ENCODE data around the gene GGA1.

GGA1 gene

GRCh38 chr22:37633089-37633624 lies 24.5 kb downstream of the GGA1 start:
- Histone ChIP-seq H3K4me1 (ENCODE audit: control insufficient read depth, insufficient read depth, low read length, unreplicated experiment) (peaks cover 27% of the 10 kb centered on the region), H3K4me3 (ENCODE audit: low read depth, low read length) (no peak overlapping the region), H3K27me3 (ENCODE audit: insufficient read depth, low read length) (no peaks in the 10 kb centered on the region), H3K79me2 (ENCODE audit: control insufficient read depth, insufficient read depth, low read length, unreplicated experiment) (no peaks in the 10 kb centered on the region), H2AFZ (ENCODE audit: low read length, unreplicated experiment) (no peak overlapping the region), H3K36me3 (ENCODE audit: insufficient read depth, low read length) (no peaks in the 10 kb centered on the region), H3K27ac (ENCODE audit: low read depth, low read length) (peak overlapping the region; percentile 58)

- H3K79me2 ChIP-seq (ENCODE audit: control insufficient read depth, insufficient read depth, low read length, unreplicated experiment): no peaks in the 10 kb centered on the region
These were observed 25.2 kb downstream of the GGA1 start for GRCh38 chr22:37633625-37634416.

DNA sequence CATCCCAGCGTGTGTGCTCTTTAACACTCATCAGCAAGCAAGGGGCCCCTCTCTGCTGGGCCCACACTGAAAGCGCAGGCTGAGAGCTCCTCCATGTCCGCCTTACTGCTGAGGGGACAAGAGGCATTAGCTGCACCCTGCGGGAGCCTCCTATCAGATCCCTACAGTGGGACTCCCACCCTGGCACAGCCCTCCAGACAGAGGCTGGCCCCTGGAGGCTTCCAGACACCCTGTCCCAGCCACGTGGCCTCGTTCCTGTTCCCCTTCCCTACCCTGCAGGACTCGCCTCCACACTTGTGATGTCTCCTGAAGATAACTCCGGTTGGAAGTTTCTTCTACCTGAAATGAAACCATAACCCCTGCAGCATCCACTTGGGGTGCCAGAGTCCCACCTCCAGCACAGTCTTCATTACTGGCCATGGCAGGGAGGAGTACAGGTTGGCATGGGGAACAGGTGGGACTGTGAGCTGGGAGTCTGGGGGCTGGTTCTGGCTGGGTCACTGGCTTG lies 25.8 kb downstream of the GGA1 start:
- Histone ChIP-seq H3K27ac (ENCODE audit: low read depth, low read length) (peak overlapping the region; percentile 58), H3K4me1 (ENCODE audit: control insufficient read depth, insufficient read depth, low read length, unreplicated experiment) (peaks cover 27% of the 10 kb centered on the region), H3K27me3 (ENCODE audit: insufficient read depth, low read length) (no peaks in the 10 kb centered on the region), H2AFZ (ENCODE audit: low read length, unreplicated experiment) (no peak overlapping the region), H3K79me2 (ENCODE audit: control insufficient read depth, insufficient read depth, low read length, unreplicated experiment) (no peaks in the 10 kb centered on the region), H3K4me3 (ENCODE audit: low read depth, low read length) (0 out of 2 replicates have a peak overlapping the region, but pooled peaks have one; percentile 11), H3K36me3 (ENCODE audit: insufficient read depth, low read length) (no peaks in the 10 kb centered on the region)

More at GRCh38 chr22:37633625-37634416, 25.2 kb downstream of the GGA1 start:
- Histone ChIP-seq H3K4me3 (ENCODE audit: low read depth, low read length) (peak overlapping the region; percentile 11; the same call in 1 of the 2 replicates), H3K36me3 (ENCODE audit: insufficient read depth, low read length) (no peaks in the 10 kb centered on the region), H2AFZ (ENCODE audit: low read length, unreplicated experiment) (no peak overlapping the region), H3K4me1 (ENCODE audit: control insufficient read depth, insufficient read depth, low read length, unreplicated experiment) (peaks cover 27% of the 10 kb centered on the region), H3K27ac (ENCODE audit: low read depth, low read length) (peak overlapping the region; percentile 58), H3K27me3 (ENCODE audit: insufficient read depth, low read length) (no peaks in the 10 kb centered on the region)

DNA sequence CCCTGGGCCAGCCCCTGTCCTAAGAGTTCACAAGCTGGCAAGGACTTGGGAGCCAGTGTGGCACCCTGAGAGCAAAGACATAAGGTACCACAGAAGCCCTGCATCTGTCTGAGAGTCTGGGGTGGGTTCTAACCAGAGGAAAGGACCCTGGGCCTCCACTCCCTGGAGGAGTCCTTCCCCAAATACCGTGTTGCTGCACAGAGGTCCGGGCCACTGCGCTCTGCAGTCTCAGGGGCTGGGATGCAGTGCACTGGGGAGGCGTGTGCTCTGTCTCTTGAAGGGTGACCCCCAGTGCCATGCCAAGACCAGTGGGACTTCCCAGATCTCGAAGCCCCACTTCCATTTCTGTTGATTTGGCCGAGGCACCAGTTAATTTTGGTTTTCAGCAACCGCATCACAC lies 26.5 kb downstream of the GGA1 start:
- Histone ChIP-seq H3K79me2 (ENCODE audit: control insufficient read depth, insufficient read depth, low read length, unreplicated experiment) (no peaks in the 10 kb centered on the region), H2AFZ (ENCODE audit: low read length, unreplicated experiment) (no peak overlapping the region), H3K4me3 (ENCODE audit: low read depth, low read length) (no peak overlapping the region), H3K27ac (ENCODE audit: low read depth, low read length) (no peak overlapping the region), H3K4me1 (ENCODE audit: control insufficient read depth, insufficient read depth, low read length, unreplicated experiment) (peaks cover 27% of the 10 kb centered on the region), H3K36me3 (ENCODE audit: insufficient read depth, low read length) (no peaks in the 10 kb centered on the region), H3K27me3 (ENCODE audit: insufficient read depth, low read length) (no peaks in the 10 kb centered on the region)

DNA sequence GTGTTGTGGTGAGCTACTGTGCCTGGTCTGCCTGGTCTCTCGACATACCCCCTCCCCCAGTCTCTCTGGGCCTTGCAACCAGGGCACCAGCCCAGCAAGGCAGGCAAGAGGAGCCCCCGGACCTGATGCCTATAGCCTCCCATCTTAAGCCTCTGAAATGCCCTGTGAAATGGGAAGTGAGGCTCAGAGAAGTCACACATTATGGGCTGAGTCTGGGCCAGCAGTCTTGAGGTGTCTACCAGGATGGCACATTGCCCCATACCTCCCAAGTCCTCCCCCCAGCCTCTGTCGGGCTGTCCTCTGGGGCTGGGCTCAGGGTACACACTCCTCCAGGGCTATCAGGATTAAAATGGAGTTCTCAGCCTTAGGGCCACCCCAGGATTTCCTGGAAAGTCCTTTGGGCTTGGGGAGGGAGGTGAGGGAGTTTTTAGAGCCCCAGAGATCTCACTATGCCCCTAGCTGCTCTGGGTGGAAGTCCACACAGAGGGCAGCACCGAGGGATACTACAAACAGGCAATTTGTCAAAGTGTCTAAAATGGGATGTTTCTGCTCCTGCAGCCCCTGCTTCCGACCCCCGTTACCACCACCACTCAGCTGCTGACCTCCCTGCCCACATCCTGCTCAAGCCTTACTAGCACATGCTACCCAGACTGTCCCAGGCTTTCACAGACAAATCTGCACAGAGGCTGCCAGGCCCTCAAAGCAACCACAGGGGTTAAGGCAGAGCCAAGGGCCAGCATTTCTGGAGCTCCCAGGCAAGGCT lies 27.7 kb downstream of the GGA1 start:
- H3K36me3 ChIP-seq (ENCODE audit: insufficient read depth, low read length): no peaks in the 10 kb centered on the region
- no peak overlapping the region for H3K4me3 ChIP-seq (ENCODE audit: low read depth, low read length)
- peaks cover 30% of the 10 kb centered on the region for H3K4me1 ChIP-seq (ENCODE audit: control insufficient read depth, insufficient read depth, low read length, unreplicated experiment)
- no peaks in the 10 kb centered on the region for H3K79me2 ChIP-seq (ENCODE audit: control insufficient read depth, insufficient read depth, low read length, unreplicated experiment)
- no peak overlapping the region for H2AFZ ChIP-seq (ENCODE audit: low read length, unreplicated experiment)
- H3K27ac ChIP-seq (ENCODE audit: low read depth, low read length): no peak overlapping the region
- no peaks in the 10 kb centered on the region for H3K27me3 ChIP-seq (ENCODE audit: insufficient read depth, low read length)

GRCh38 chr22:37636949-37637273 lies 28.3 kb downstream of the GGA1 start:
- no peaks in the 10 kb centered on the region for H3K79me2 ChIP-seq (ENCODE audit: control insufficient read depth, insufficient read depth, low read length, unreplicated experiment)
- no peak overlapping the region for H2AFZ ChIP-seq (ENCODE audit: low read length, unreplicated experiment)
- H3K4me1 ChIP-seq (ENCODE audit: control insufficient read depth, insufficient read depth, low read length, unreplicated experiment): peaks cover 30% of the 10 kb centered on the region
- H3K36me3 ChIP-seq (ENCODE audit: insufficient read depth, low read length): no peaks in the 10 kb centered on the region
- no peaks in the 10 kb centered on the region for H3K27me3 ChIP-seq (ENCODE audit: insufficient read depth, low read length)
- H3K27ac ChIP-seq (ENCODE audit: low read depth, low read length): no peak overlapping the region
- H3K4me3 ChIP-seq (ENCODE audit: low read depth, low read length): no peak overlapping the region

DNA sequence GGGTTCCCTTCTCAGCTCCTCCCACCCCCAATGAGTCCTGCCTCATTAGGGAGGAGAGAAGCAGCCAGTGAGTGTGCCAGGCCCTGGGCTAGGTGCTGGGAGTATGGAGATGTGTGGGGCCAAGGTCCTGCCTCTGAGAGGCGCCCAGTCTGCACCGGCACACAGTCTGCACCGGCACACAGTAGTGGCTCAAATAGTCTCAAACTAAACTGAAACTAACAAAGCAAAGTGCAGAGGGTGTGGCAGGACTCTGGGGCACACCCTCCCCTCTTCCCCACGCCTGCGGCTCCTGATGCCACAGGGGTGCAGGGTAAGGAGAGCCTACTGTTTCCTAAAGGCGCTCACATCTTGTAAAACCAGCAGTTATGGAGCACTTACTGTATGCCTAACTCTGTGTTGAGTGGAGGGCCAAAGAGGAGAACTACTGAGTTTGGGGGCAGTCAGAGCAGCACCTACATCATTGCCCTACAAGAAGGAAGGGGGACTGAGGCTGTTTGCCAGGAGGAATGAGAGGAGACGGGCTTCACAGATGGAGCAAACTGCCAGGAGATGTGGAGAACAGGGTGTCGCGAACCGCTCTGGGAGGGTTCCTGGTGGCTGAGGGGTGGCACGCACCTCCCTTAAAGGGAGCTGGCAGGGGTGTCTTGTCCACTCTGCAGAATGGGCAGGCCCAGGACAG lies 29.9 kb downstream of the GGA1 start:
- Histone ChIP-seq H3K27me3 (ENCODE audit: insufficient read depth, low read length) (no peaks in the 10 kb centered on the region), H3K4me3 (ENCODE audit: low read depth, low read length) (no peak overlapping the region), H3K36me3 (ENCODE audit: insufficient read depth, low read length) (no peaks in the 10 kb centered on the region), H3K4me1 (ENCODE audit: control insufficient read depth, insufficient read depth, low read length, unreplicated experiment) (peaks cover 23% of the 10 kb centered on the region), H3K79me2 (ENCODE audit: control insufficient read depth, insufficient read depth, low read length, unreplicated experiment) (no peaks in the 10 kb centered on the region), H3K27ac (ENCODE audit: low read depth, low read length) (no peak overlapping the region), H2AFZ (ENCODE audit: low read length, unreplicated experiment) (no peak overlapping the region)

- Histone ChIP-seq H2AFZ (ENCODE audit: low read length, unreplicated experiment) (peak within 1 kb of the TSS; percentile 60), H3K27ac (ENCODE audit: low read depth, low read length) (no peak within 1 kb of the TSS), H3K4me3 (ENCODE audit: low read depth, low read length) (peak within 1 kb of the TSS; percentile 81), H3K36me3 (ENCODE audit: insufficient read depth, low read length) (no peaks in the 10 kb centered on the region), H3K27me3 (ENCODE audit: insufficient read depth, low read length) (no peaks in the 10 kb centered on the region), H3K79me2 (ENCODE audit: control insufficient read depth, insufficient read depth, low read length, unreplicated experiment) (no peaks in the 10 kb centered on the region), H3K4me1 (ENCODE audit: control insufficient read depth, insufficient read depth, low read length, unreplicated experiment) (peaks cover 17% of the 10 kb centered on the region)
These were observed 30.6 kb downstream of the GGA1 start, which contains the start of gene SH3BP1 for GRCh38 chr22:37639070-37639760. Gene SH3BP1 (plus strand): TSS chr22:37639669. CDS start chr22:37639788, 119 bp downstream.

DNA sequence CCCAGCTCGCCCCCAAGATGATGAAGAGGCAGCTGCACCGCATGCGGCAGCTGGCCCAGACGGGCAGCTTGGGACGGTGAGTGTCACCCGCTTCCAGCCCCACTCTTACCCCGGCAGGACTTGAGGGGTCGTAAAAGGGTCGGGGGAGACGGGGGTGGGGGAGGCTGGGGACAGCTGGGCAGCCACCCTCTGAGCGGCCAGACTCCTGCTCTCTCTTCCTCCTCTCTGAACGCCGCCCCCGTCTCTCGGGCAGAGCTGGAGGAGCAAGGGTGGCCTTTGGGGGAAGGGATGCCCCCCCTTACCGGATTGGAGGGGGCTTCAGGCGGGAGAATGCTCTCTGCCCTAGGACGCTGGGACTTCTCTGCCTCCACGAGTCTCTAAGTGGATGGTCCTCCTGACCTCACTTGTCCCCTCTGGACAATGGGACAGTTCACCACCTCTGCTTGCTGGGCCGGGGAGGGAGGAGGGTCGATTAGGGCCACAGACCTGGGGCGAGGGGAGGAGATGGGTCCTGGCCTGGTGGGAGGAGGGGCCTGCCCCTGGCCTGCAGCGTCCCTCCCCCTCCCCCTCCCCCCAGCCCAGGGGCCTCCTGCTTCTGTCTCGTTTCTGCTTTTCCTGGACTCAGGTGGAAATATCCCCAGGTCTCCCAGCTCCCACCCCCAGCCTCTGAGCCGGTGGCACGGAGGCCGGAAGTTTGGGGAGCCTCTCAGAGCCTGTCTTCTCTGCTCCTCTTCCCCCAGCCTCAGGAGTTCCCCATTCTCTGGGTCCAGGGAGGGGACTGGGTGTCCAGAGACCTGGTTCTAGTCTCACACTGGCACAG lies 31.3 kb downstream of the GGA1 start:
- peaks cover 9% of the 10 kb centered on the region for H3K4me1 ChIP-seq (ENCODE audit: control insufficient read depth, insufficient read depth, low read length, unreplicated experiment)
- H3K36me3 ChIP-seq (ENCODE audit: insufficient read depth, low read length): no peaks in the 10 kb centered on the region
- H3K27ac ChIP-seq (ENCODE audit: low read depth, low read length): no peak overlapping the region
- no peaks in the 10 kb centered on the region for H3K27me3 ChIP-seq (ENCODE audit: insufficient read depth, low read length)
- H2AFZ ChIP-seq (ENCODE audit: low read length, unreplicated experiment): peak overlapping the region; percentile 60
- peak overlapping the region; percentile 81 for H3K4me3 ChIP-seq (ENCODE audit: low read depth, low read length)
- H3K79me2 ChIP-seq (ENCODE audit: control insufficient read depth, insufficient read depth, low read length, unreplicated experiment): no peaks in the 10 kb centered on the region
